H1 (cell line): Measurements from ENCODE around the gene LTC4S. TPM values are rescaled to one million over a fixed set of nuclear protein-coding genes. Genes with fewer than 3 reads are reported as not detected.
"Not testable (repeated sequence)": the region's sequence is repeated elsewhere in the genome, so short reads cannot be mapped to it uniquely, and the experiment has no call there.

Experiments
- CTCF ChIA-PET: fragments of 300-600 bp; sonication (Branson Sonifier 250); formaldehyde crosslinking; loops from one replicate; lab custom pipeline; 2021; ENCODE audit not compliant: partially characterized antibody; lab: Charles Lee
- POLR2A ChIA-PET: fragments of 300-600 bp; sonication (Branson Sonifier 250); formaldehyde crosslinking; loops from one replicate; lab custom pipeline; 2021; ENCODE audit warnings: inconsistent platforms; ENCODE audit not compliant: partially characterized antibody; lab: Charles Lee
- DNase-seq, 2 experiments: peaks; one replicate each; pipeline versions ENCODE4 v3.0.0 to v3.0.0-alpha.2; 2010 to 2022; ENCODE audit warnings: low spot score in 2 of 2, low read depth in 1 of 2, mixed read lengths in 1 of 2
- FAIRE-seq: peaks from 2 replicates; lab custom pipeline; 2011; peaks lifted over from hg19 to GRCh38; lab: Jason Lieb, UNC
- H2AFZ ChIP-seq: 2 replicates; pipeline ENCODE4 v1.8.1; 2012; ENCODE audit warnings: low read length, inconsistent platforms
- H2AK5ac ChIP-seq: 2 replicates; pipeline ENCODE4 v1.6.1; 2013; ENCODE audit warnings: low read depth, low read length
- H2BK120ac ChIP-seq: replicated peaks from 2 replicates; pipeline ENCODE3; 2013; ENCODE audit warnings: low read depth, low read length, inconsistent platforms
- H2BK12ac ChIP-seq: 2 replicates; pipeline ENCODE4 v1.6.1; 2013; ENCODE audit warnings: low read depth, low read length
- H2BK15ac ChIP-seq: 2 replicates; pipeline ENCODE4 v1.6.1; 2013; ENCODE audit warnings: low read length
- H2BK20ac ChIP-seq: 2 replicates; pipeline ENCODE4 v1.6.1; 2013; ENCODE audit warnings: low read length
- H2BK5ac ChIP-seq: 2 replicates; pipeline ENCODE4 v1.6.1; 2013; ENCODE audit warnings: low read depth, low read length
- H3K14ac ChIP-seq: 2 replicates; pipeline ENCODE4 v1.6.1; 2013; ENCODE audit warnings: inconsistent platforms; ENCODE audit not compliant: insufficient read length
- H3K18ac ChIP-seq: 2 replicates; pipeline ENCODE4 v1.6.1; 2013; ENCODE audit warnings: low read length; ENCODE audit errors: extremely low read depth
- H3K23ac ChIP-seq: 2 replicates; pipeline ENCODE4 v1.6.1; 2013; ENCODE audit warnings: inconsistent platforms; ENCODE audit not compliant: insufficient read length
- H3K23me2 ChIP-seq: 2 replicates; pipeline ENCODE4 v1.6.1; 2013; ENCODE audit warnings: low read depth, low read length
- H3K27ac ChIP-seq: 2 replicates; pipeline ENCODE4 v1.6.1; 2011; ENCODE audit warnings: low read depth, low read length, inconsistent platforms
- H3K27me3 ChIP-seq, 4 experiments: replicated peaks in 1 of 4; 1 replicate in 1 of 4; 2 replicates in 3 of 4; pipeline versions ENCODE4 v1.6.1 to v1.8.1; 2011 to 2013; ENCODE audit warnings: low read length in 3 of 4, mild to moderate bottlenecking in 3 of 4, inconsistent platforms in 2 of 4, mixed read lengths in 2 of 4, moderate library complexity in 1 of 4; ENCODE audit not compliant: control insufficient read depth in 3 of 4, insufficient read depth in 3 of 4; ENCODE audit errors: extremely low read depth in 1 of 4
- H3K36me3 ChIP-seq, 4 experiments: 2 replicates each; pipeline versions ENCODE4 v1.6.1 to v1.8.1; 2011 to 2013; ENCODE audit warnings: mild to moderate bottlenecking in 4 of 4, low read length in 3 of 4, moderate library complexity in 2 of 4, control low read depth in 1 of 4, inconsistent platforms in 1 of 4; ENCODE audit not compliant: insufficient read depth in 4 of 4, control insufficient read depth in 2 of 4
- H3K4ac ChIP-seq: replicated peaks from 2 replicates; pipeline ENCODE3; 2013; ENCODE audit warnings: low read length, low read depth, mixed read lengths, inconsistent platforms; ENCODE audit not compliant: insufficient read length
- H3K4me1 ChIP-seq, 4 experiments: replicated peaks in 1 of 4; 1 replicate in 1 of 4; 2 replicates in 3 of 4; pipeline versions ENCODE4 v1.6.1 to v1.8.1; 2011 to 2013; ENCODE audit warnings: low read length in 3 of 4, inconsistent platforms in 2 of 4, mixed read lengths in 1 of 4; ENCODE audit not compliant: insufficient read depth in 4 of 4, control insufficient read depth in 3 of 4
- H3K4me2 ChIP-seq, 2 experiments: 2 replicates each; pipeline versions ENCODE4 v1.6.1 to v1.8.1; 2011 to 2013; ENCODE audit warnings: low read depth in 2 of 2, low read length in 2 of 2, control low read depth in 1 of 2, inconsistent platforms in 1 of 2, mild to moderate bottlenecking in 1 of 2; ENCODE audit not compliant: insufficient read depth in 1 of 2
- H3K4me3 ChIP-seq, 4 experiments: fragments of 200-600, 300-600 bp in 1 of 4; sonication (generic), shearing (Covaris generic), sonication (Bioruptor Twin) in 1 of 4; 2 replicates each; pipeline versions ENCODE4 v1.5.1 to v1.8.1; 2011 to 2016; ENCODE audit warnings: low read length in 4 of 4, low read depth in 3 of 4, control low read depth in 2 of 4, inconsistent platforms in 2 of 4, mild to moderate bottlenecking in 2 of 4, mixed read lengths in 1 of 4, moderate library complexity in 1 of 4; ENCODE audit not compliant: insufficient read depth in 2 of 4; ENCODE audit errors: extremely low read depth in 1 of 4
- H3K56ac ChIP-seq: replicated peaks from 2 replicates; pipeline ENCODE3; 2013; ENCODE audit warnings: low read depth, mild to moderate bottlenecking, mixed read lengths, low read length, inconsistent platforms; ENCODE audit not compliant: insufficient read length
- H3K79me1 ChIP-seq: 2 replicates; pipeline ENCODE4 v1.6.1; 2013; ENCODE audit warnings: low read depth, low read length, control low read depth
- H3K79me2 ChIP-seq, 2 experiments: 2 replicates each; pipeline versions ENCODE4 v1.6.1 to v1.8.1; 2012 to 2013; ENCODE audit warnings: low read length in 2 of 2, mild to moderate bottlenecking in 2 of 2, inconsistent platforms in 1 of 2; ENCODE audit not compliant: insufficient read depth in 2 of 2, control insufficient read depth in 1 of 2
- H3K9ac ChIP-seq, 4 experiments: replicated peaks in 1 of 4; 1 replicate in 1 of 4; 2 replicates in 3 of 4; pipeline versions ENCODE4 v1.6.1 to v1.8.1; 2011 to 2013; ENCODE audit warnings: low read depth in 3 of 4, low read length in 3 of 4, control low read depth in 2 of 4, mild to moderate bottlenecking in 2 of 4, moderate library complexity in 2 of 4, inconsistent platforms in 1 of 4; ENCODE audit errors: extremely low read depth in 1 of 4
- H3K9me3 ChIP-seq, 2 experiments: 2 replicates each; pipeline versions ENCODE4 v1.6.1 to v1.8.1; 2012 to 2013; ENCODE audit warnings: mild to moderate bottlenecking in 2 of 2, moderate library complexity in 2 of 2, control low read depth in 1 of 2, inconsistent platforms in 1 of 2, low read depth in 1 of 2, low read length in 1 of 2, mixed read lengths in 1 of 2; ENCODE audit not compliant: insufficient read depth in 2 of 2
- H4K20me1 ChIP-seq, 2 experiments: replicated peaks in 1 of 2; 2 replicates each; pipeline versions ENCODE3 to v1.8.1; 2011 to 2013; ENCODE audit warnings: inconsistent platforms in 2 of 2, low read length in 2 of 2, mild to moderate bottlenecking in 1 of 2; ENCODE audit not compliant: insufficient read depth in 2 of 2, control insufficient read depth in 1 of 2
- H4K5ac ChIP-seq: 2 replicates; pipeline ENCODE4 v1.6.1; 2013; ENCODE audit warnings: low read length, low read depth, mixed read lengths, inconsistent platforms; ENCODE audit not compliant: insufficient read length
- H4K8ac ChIP-seq: 2 replicates; pipeline ENCODE4 v1.8.0; 2013; ENCODE audit warnings: mild to moderate bottlenecking, moderate library complexity, low read length, inconsistent platforms; ENCODE audit not compliant: insufficient read depth; ENCODE audit errors: extremely low read depth
- H4K91ac ChIP-seq: replicated peaks from 2 replicates; pipeline ENCODE3; 2013; ENCODE audit warnings: low read length, mixed read lengths, inconsistent platforms; ENCODE audit not compliant: insufficient read length
- CHD1 ChIP-seq: IDR thresholded peaks from 2 replicates; pipeline ENCODE4 v1.6.1; 2012; ENCODE audit warnings: low read depth, low read length, improper control_type of control experiment
- EP300 ChIP-seq, 2 experiments: IDR thresholded peaks; 1 replicate in 1 of 2; 2 replicates in 1 of 2; pipeline ENCODE4 v1.6.1; 2011 to 2012; ENCODE audit warnings: low read depth in 2 of 2, low read length in 2 of 2, mild to moderate bottlenecking in 2 of 2, borderline replicate concordance in 1 of 2, inconsistent platforms in 1 of 2, moderate library complexity in 1 of 2
- FOSL1 ChIP-seq: IDR thresholded peaks from 2 replicates; pipeline ENCODE4 v1.6.1; 2011; ENCODE audit warnings: mild to moderate bottlenecking, low read depth, low read length, moderate library complexity; ENCODE audit not compliant: insufficient read depth
- PHF8 ChIP-seq: fragments of 200-600 bp; sonication (generic); conservative IDR thresholded peaks from 2 replicates; pipeline ENCODE4 v1.7.1; 2012; ENCODE audit warnings: low read depth, mild to moderate bottlenecking, inconsistent platforms, low read length, moderate library complexity
- SP4 ChIP-seq: IDR thresholded peaks from 2 replicates; pipeline ENCODE4 v1.6.1; 2012; ENCODE audit warnings: low read length, inconsistent platforms
- TAF1 ChIP-seq: IDR thresholded peaks from 2 replicates; pipeline ENCODE4 v1.6.1; 2011; ENCODE audit warnings: mild to moderate bottlenecking, low read depth, low read length
- TCF12 ChIP-seq: IDR thresholded peaks from 2 replicates; pipeline ENCODE4 v1.6.1; 2011; ENCODE audit warnings: low read depth, mild to moderate bottlenecking, low read length
- ZNF274 ChIP-seq: IDR thresholded peaks from 2 replicates; pipeline ENCODE4 v1.7.0; 2012; ENCODE audit warnings: low read length, borderline replicate concordance; ENCODE audit errors: extremely low read depth
- WGBS, 2 experiments: shearing (Covaris generic) in 1 of 2; methylation state at CpG; one replicate each; pipeline versions ENCODE4 v1.1.6 to v1.1.7; 2013 to 2015; ENCODE audit warnings: low lambda C conversion rate in 2 of 2, mixed read lengths in 2 of 2, inconsistent platforms in 1 of 2, low coverage in 1 of 2, missing lambda C conversion rate in 1 of 2; ENCODE audit not compliant: insufficient replicate concordance in 2 of 2, insufficient coverage in 1 of 2, insufficient read length in 1 of 2; ENCODE audit errors: extremely low coverage in 1 of 2, missing lambda C conversion rate in 1 of 2; 5-methylcytosine and 5-hydroxymethylcytosine counted together
- polyA plus RNA-seq, 7 experiments: library from polyadenylated mRNA; depleted of rRNA in 3 of 7; stranded (reverse) in 5 of 7; unstranded in 2 of 7; fragments of >200 nt in 5 of 7; fragments of 200-250 nt in 2 of 7; gene quantifications; 1 replicate in 5 of 7; 2 replicates in 1 of 7; 4 replicates in 1 of 7; pipeline versions ENCODE4 v1.2.1 to v1.2.3, GENCODE V29; 2011 to 2013; ENCODE audit warnings: missing spikeins in 2 of 7, mixed read lengths in 2 of 7
- total RNA-seq: library from RNA; stranded (reverse); fragmentation: NEBNext Ultra II Directional; extraction: Animal tissue kit (Norgen Biotek cat#: 25700); gene quantifications from 2 replicates; pipeline ENCODE4 v1.2.1, GENCODE V29; 2021

LTC4S gene
- total and polyA plus RNA-seq, 2 of the 8 experiments (the other 6 are each of a cell fraction or from before 2014, with no cell fraction given): 2.2 to 3.7 TPM

DNA sequence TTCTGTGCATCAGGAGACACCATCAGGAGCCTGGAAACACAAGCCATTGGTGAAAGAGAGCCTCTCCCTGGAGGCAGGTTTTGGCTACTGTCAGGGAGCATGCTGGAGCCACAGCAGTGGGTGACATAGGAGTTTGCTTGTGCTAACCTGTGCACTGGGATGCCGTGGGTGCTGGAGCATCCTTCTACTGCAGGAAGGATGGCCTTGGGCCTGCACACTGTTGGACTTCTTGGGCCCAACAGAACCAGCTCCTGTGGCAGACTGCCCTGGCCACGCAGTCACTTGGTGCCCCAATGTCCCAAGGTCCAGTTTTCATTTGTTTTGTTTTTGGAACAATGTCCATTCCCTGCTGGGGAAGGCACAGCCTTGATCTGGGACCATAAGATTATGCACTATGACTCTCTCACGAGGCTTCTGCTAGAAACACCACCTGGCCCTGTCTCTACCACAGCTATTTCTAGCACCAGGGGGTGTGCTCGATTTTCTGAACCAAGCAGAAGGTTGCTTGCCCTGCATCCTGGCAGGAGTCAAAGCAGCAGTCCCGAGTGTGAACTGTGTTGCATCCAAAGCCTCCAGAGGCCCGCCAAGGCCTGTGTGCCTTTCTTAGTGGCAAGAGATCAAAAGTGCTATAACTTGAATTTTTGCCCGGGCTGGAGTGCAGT, 5.5 kb upstream of the LTC4S start (continued):
- no peak for TF ChIP-seq ZNF274
- TF ChIP-seq PHF8: no peak
- TF ChIP-seq SP4: no peak
- TF ChIP-seq EP300 (IDR thresholded peaks at IDR 0.05; ENCODE audit: borderline replicate concordance in 1 of 2, low read depth in 2 of 2, low read length in 2 of 2): no peak
- TF ChIP-seq TAF1: no peak
- TF ChIP-seq FOSL1: no peak
- TF ChIP-seq CHD1: no peak
- TF ChIP-seq TCF12: no peak

DNA sequence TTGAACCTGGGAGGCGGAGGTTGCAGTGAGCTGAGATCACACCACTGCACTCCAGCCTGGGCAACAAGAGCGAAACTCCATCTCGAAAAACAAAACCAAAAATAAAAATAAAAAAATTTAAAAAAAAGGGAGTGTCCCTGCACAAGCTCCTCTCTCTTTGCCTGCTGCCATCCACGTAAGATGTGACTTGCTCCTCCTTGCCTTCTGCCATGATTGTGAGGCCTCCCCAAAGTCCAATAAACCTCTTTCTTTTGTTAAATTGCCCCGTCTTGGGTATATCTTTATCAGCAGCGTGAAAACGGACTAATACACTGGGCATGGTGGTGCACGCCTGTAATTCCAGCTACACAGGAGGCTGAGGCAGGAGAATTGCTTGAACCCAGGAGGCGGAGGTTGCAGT, 4.5 kb upstream of the LTC4S start:
- H3K4me3 ChIP-seq, H2AFZ ChIP-seq, H2AK5ac ChIP-seq, H2BK20ac ChIP-seq, H3K4me1 ChIP-seq, H3K23me2 ChIP-seq, H3K27ac ChIP-seq, H3K14ac ChIP-seq, H3K56ac ChIP-seq, H4K91ac ChIP-seq, H3K18ac ChIP-seq, H2BK12ac ChIP-seq, H3K4ac ChIP-seq, H2BK15ac ChIP-seq, H3K9me3 ChIP-seq, H3K79me2 ChIP-seq, DNase-seq, H2BK5ac ChIP-seq, H2BK120ac ChIP-seq, H4K5ac ChIP-seq, H3K79me1 ChIP-seq, H4K8ac ChIP-seq, H3K23ac ChIP-seq, H4K20me1 ChIP-seq, FAIRE-seq, H3K27me3 ChIP-seq, H3K36me3 ChIP-seq, H3K9ac ChIP-seq, H3K4me2 ChIP-seq: not testable (repeated sequence)
- POLR2A ChIA-PET: interaction anchor here (0.9 to 2.3 kb wide), 5 partner anchors 10 to 56 kb away, joined by 3 to 5 read pairs (median 3); partner anchors contain the start of gene SQSTM1
- CTCF ChIA-PET: interaction anchor here (0.9 to 1.4 kb wide), 3 partner anchors 12 to 21 kb away, joined by 3 to 5 read pairs (median 4); no protein-coding TSS in a partner anchor
- WGBS, 2 experiments: 94% methylated on average over 9 of the region's 9 CpGs; no CpG with 5 or more reads in 1 of the 2 experiments
